ENCODE data around the gene ESCO1.
"Not testable (repeated sequence)": the region's sequence is repeated elsewhere in the genome, so short reads cannot be mapped to it uniquely, and the experiment has no call there.

ESCO1 gene

DNA sequence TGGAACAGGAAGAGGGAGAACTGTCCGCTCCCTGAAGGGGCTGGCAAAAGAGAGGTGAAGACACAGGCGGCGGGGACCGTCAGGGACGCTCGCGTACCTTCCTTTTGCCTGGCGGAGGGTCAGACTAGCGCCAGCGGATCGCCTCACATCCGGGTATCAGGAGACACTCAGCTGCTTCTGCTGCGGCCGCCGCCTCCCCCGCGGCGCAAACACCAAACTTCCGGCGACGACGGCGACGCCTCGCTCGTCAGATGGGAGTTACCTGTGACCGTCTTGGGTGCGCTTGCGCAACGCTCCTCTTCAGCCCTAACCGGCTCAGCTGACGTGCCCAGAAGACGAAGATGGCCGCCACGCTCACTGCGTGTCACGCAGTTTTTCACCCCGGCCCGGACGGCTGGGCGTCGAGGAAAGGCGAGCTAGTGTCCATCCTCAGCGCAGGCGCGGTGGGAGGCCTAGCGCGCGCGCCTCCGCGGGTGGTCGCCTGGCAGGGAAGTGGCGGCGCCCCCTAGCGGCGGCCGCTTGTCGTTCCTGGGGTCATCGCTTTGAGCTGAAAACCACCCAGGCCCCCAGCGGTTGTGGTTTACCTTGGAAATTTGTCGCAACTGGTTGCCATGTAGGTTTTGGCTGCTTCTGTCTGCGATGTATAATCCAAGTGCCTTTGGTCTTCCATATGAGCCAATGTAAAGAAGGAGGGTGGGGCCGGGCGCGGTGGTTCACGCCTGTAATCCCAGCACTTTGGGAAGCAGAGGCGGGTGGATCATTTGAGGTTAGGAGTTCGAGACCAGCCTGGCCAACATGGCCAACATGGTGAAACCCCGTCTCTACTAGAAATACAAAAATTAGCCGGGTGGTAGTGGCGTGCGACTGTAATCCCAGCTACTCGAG, at the start of gene ESCO1:
ESCO1 (minus strand) TSS at position 179 of the 885 bp plus-strand sequence. CDS start 25,861 bp downstream, outside the sequence.
- DNase-seq = peak; percentile 98

DNA sequence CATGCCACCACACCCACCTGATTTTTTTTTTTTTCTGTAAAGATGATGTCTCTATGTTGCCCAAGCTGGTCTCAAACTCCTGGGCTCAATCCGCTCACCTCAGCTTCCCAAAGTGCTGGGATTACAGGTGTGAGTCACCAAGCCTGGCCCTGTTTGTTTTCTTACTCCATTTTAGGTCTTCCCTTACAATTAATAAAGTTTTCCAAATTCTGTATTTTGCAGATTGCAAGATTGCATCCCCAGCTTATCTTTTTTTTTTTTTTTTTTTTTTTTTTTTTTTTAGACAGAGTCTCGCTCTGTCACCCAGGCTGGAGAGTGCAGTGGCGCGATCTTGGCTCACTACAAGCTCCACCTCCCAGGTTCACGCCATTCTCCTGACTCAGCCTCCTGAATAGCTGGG, 39.9 kb upstream of the ESCO1 start:
- DNase-seq = not testable (repeated sequence)

DNA sequence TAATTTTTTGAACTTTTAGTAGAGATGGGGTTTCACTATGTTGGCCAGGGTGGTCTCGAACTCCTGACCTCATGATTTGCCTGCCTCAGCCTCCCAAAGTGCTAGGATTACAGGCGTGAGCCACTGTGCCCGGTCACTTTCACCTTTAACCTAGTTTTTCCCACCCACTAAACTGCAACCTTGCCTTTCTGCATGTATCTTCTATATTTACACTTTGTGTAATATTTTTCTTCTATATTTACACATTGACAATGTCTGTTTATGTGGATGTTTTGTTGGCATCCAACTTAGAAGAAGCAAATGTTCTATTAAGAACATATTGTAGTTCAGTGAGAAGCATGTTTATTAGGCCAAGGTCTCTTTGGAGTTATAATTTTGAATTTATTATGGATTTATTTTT, 38.3 kb upstream of the ESCO1 start:
- DNase-seq = no peak

GRCh38 chr18:21636769-21637168, 36.3 kb upstream of the ESCO1 start:
- DNase-seq = no peak

- no peak for DNase-seq
Observed at GRCh38 chr18:21634588-21635199, 34.2 kb upstream of the ESCO1 start.

DNA sequence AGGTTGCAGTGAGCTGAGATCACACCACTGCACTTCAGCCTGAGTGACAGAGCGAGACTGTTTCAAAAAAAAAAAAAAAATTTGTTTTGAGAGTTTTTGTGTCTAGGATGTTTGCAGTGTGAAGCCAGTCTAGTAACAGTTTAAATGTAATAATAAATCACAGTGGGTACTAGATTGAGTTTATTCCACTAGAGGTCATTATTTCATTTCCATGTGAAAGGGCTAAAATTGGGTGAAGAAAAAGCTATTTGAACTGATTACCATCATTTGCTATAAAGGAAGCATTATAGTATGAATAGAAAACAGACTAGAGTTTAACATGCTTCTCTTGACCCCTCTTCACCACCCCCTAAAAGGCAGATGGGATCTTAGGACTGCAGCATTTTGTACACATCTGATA, 31.9 kb upstream of the ESCO1 start:
- DNase-seq = no peak

DNA sequence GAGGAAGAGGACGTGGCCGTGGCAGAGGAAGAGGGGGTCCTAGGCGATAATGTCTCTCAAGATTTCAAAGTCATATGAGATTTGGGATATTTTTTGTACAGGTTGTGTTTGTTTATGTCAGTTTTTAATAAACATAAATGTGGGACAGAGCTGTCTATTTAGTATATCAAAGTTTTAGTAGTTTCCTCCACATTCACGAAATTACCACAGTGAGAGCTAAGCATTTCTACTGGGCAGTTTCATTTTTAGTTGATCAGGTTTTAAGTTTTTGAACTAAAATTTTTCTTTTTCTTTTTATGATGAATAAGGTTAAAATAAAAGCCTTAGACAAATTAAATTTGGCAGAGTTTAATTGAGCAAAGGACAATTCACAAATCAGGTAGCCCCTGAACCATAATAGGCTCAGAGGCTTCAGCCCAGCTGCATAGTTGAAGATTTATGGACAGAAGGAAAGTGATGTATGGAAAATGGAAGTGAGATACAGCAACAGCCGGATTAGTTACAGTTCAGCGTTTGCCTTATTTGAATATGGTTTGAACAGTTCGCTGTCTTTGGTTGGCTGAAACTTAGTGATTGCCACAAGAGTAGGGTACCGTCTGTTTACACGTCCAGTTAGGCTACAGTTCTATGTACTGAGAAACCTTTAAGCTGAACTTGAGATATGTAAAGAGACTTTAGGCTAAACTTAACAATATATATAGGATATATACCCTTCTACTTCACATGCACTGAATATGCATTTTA, 28.8 kb upstream of the ESCO1 start:
- DNase-seq = no peak

GRCh38 chr18:21621640-21622039, 21.1 kb upstream of the ESCO1 start:
- not testable (repeated sequence) for DNase-seq

- peak; percentile 90 for DNase-seq
Observed at GRCh38 chr18:21612125-21613039, 11.9 kb upstream of the ESCO1 start, which contains the start of gene SNRPD1. Gene SNRPD1, plus strand, starts transcription at chr18:21612314. Its CDS starts 116 bp downstream, at chr18:21612430.

- not testable (repeated sequence) for DNase-seq
Observed at GRCh38 chr18:21611401-21612124, 11.1 kb upstream of the ESCO1 start.

GRCh38 chr18:21605213-21605612, 4.7 kb upstream of the ESCO1 start:
- no peak for DNase-seq

DNA sequence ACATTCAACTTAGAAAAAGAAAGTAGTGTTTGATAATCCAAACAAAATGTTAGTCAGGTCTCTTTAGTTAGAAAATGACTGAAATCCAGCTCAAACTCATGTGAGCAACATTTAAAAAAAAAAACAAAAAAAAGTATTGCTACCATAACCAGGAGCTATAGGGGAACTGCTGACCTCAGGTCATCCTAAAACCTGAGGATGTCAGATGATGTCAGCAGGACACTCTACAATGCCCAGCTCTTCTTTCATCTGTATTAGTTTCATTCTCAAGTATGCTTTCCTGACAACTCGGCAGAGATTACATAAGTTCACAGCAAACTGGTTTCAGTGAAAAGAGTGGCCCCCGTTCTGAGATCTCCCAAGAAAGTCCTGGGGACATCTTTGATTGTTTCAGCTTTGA, 4.2 kb upstream of the ESCO1 start:
- DNase-seq = no peak

DNA sequence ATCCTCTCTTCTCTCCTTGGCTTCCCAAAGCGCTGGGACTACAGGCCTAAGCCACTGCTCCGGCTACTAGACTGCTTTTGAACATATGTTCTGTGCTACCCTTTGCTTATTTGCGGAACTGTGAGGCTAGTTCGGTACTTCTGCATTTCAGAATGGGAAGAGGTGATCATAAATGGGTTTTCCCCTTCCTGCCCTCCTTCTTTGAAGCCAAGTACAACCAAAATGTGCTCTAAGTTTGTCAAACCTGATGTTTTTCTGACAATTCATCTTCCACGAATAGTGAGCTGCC, 1.7 kb upstream of the ESCO1 start:
- no peak for DNase-seq

DNA sequence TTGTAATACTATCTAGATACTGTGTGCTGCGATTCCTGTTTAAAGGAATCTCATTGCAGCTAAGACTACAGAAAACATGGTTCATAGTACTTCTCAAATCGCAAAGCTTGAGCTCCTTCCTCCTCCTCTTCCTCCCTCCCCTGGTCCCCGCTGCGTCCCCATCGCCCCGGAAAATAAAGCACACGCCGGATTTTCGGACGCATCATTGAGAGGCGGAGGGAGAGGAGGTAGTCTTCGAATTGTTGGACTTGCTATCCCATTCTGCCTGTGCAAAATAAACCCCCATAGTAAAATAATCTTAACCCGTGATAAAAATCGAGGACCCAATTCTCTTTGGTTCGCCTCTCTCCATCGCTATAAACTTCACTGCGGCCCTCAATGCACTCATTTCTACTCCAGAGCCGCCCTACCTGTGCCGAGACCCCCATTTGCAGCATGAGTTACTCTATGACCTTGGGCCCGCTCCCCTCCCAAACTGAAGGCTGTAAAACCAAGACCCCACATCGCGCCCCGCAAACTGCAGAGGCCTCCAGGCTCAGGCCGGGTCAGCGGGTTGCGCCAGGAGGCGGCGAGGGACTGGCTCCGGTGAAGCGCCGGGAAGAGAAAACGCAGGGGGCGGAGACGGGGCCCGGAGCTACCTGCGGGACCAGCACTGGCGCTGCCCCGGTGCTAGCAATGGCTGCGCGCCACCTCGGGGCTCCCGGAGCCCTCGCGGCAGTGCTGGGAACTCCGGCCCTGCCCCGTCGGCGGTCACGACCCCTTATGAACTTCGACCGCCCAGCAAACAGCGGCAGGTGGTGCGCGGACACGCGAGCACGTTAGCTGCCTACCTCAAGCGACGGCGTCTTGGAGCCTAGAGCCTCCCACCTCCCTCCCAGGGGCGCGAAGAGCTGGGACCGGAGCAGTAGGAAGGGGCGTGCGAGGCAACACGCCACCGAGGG, 649 bp downstream of the ESCO1 start:
- peak; percentile 28 for DNase-seq

DNA sequence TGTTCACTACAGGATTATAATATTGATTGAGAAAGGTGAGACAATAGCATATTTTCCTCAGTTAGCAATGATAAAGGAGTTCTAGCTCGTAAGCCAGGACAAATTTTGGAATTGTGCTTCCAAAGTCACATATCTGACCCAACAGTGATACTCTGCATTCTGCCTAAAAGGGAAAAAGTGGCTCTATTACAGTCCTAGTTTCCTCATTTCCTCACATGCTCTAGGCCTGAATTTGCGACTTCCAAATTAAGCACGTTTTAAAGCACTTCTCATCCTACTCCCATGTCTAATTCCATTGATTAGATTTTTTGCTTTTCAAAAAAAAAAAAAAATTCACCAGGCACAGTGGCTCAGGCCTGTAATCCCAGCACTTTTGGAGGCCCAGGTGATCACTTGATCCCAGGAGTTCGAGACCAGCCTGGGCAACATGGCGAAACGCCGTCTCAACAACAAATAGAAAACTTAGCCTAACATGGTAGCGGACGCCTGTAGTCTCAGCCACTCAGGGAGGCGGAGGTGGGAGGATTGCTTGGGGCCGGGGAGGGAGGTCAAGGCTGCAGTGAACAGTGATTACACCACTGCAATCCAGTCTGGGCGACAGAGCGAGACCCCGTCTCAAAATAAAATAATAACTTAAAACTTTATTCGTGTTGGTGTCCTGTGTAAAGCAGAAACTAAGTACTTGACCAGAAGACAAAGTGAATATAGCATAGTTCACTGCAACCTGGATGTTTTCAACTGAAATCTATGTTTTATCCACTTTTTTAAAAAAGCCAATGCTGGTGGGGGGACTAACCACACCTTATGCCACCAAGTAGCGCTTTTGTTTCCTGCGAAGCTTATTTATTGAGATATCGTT, 1.5 kb downstream of the ESCO1 start:
- peak; percentile 6 for DNase-seq

GRCh38 chr18:21597620-21598019, 2.9 kb downstream of the ESCO1 start:
- no peak for DNase-seq

DNA sequence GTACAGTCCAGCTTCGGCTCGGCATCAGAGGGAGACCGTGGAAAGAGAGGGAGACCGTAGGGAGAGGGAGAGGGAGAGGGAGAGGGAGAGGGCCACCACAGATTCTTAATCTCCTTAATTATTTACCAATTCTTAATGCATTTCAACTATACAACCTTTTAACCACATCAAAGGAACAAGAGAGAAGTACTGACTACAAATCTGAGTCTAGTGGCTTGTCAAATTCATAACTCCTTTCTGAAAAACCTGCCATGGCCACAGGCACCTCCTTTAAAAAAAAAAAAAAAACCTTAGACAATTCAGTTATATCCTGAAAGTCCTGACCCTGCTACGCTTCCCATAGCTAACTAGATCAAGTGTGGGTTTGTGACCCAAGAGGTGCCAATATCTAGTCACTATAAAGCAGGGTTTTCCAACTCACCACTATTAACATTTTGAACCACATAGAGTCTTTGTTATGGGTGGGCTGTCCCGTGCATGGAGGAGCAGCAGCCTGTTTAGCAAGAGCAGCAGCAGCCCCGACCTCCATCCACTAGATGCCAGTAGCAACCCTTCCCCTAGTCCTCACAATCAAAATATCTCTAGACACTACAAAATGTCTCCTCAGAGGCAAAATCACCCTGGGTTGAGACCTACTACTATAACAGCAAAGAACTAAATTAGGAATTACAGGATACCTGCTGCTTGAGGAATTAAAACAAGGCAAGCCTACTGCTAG, 6.8 kb downstream of the ESCO1 start:
- no peak for DNase-seq

DNA sequence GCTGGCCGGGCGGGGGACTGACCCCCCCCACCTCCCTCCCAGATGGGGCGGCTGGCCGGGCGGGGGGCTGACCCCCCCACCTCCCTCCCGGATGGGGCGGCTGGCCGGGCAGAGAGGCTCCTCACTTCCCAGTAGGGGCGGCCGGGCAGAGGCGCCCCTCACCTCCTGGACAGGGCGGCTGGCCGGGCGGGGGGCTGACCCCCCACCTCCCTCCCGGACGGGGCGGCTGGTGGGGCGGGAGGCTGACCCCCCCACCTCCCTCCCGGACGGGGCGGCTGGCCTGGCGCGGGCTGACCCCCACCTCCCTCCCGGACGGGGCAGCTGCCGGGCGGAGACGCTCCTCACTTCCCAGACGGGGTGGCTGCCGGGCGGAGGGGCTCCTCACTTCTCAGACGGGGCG, 8.1 kb downstream of the ESCO1 start:
- DNase-seq = not testable (repeated sequence)

DNA sequence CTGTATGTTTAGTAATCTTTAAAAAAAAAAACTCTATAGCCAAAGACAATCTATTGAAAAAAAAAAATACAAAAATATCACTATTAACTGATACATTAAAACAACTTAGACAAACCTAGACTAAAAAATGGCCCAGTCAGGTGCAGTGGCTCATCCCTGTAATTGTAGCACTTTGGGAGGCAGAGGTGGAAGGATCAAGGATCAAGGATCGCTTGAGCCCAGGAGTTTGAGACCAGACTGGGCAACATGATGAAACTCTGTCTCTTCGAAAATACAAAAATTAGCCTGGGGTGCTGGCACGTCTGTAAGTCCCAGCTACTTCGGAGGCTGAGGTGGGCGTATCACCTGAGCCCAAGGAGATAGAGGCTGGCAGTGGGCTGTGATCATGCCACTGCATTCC, 16.1 kb downstream of the ESCO1 start:
- DNase-seq = no peak

Measured in HCEC 1CT (cell line).